Spleen (tissue), 7 donors: Measurements from ENCODE around the gene PLXNB2.

Experiments used
- POLR2A ChIP-seq, 3 donors: fragments of 450-650 bp; IDR thresholded peaks; one replicate each; pipeline ENCODE4 v1.5.1; 2017; ENCODE audit warnings: antibody characterized with exemption in 3 of 3, mild to moderate bottlenecking in 1 of 3
- TF ChIP-seq, protein P1 (sequence below), 11 experiments: fragments of 200-600 bp in 7 of 11; fragments of 450-650 bp in 4 of 11; sonication (generic) in 4 of 11; IDR thresholded peaks in 8 of 11; conservative IDR thresholded peaks in 3 of 11; 1 replicate in 7 of 11; 2 replicates in 4 of 11; pipeline versions ENCODE4 v1.4.0 to v1.8.0; 2016 to 2021; ENCODE audit warnings: antibody characterized with exemption in 11 of 11, inconsistent platforms in 4 of 11, mild to moderate bottlenecking in 1 of 11
- donor health status: DM: no; HTN: no; CAD: no; lungs with moderate emphysema.
- donor health status: DM: no; HTN: no; CAD: no.
- donor health status: DM: no; HTN: no; CAD: no.

DNA sequence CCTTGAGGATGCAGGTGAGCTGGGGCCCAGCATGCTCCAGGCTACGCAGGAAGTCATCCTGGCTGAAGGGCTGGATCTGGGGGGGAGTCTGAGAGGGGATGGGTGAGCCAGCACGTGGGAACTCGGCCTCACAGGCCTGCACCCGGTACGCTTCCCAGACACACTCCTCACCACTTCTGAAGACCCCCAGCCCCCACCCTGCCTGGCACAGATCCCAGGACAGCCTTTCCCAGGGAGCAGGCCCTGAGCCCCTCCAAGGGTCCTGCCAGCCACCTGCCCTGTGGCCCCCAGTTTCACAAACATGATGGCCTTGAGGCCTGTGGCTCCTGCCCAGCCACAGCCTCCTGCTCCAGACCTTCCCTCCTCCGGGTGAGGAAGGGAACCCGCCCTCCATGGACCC lies 5.6 kb upstream of the PLXNB2 start:
- TF ChIP-seq, protein P1, sequence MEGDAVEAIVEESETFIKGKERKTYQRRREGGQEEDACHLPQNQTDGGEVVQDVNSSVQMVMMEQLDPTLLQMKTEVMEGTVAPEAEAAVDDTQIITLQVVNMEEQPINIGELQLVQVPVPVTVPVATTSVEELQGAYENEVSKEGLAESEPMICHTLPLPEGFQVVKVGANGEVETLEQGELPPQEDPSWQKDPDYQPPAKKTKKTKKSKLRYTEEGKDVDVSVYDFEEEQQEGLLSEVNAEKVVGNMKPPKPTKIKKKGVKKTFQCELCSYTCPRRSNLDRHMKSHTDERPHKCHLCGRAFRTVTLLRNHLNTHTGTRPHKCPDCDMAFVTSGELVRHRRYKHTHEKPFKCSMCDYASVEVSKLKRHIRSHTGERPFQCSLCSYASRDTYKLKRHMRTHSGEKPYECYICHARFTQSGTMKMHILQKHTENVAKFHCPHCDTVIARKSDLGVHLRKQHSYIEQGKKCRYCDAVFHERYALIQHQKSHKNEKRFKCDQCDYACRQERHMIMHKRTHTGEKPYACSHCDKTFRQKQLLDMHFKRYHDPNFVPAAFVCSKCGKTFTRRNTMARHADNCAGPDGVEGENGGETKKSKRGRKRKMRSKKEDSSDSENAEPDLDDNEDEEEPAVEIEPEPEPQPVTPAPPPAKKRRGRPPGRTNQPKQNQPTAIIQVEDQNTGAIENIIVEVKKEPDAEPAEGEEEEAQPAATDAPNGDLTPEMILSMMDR (IDR thresholded peaks at IDR 0.05 in 8 of 11, conservative IDR thresholded peaks at IDR 0.05 in 3 of 11): no peak
- TF ChIP-seq POLR2A (IDR thresholded peaks at IDR 0.05): no peak
